NCI-H128 (cell line): ENCODE data around the gene RPS6KA2.
"Not testable (repeated sequence)": the region's sequence is repeated elsewhere in the genome, so short reads cannot be mapped to it uniquely, and the experiment has no call there.

Source experiments
- DNase-seq: peaks from one replicate; lab custom pipeline; 2025; ENCODE audit not compliant: unreplicated experiment; lab: John Stamatoyannopoulos, UW

Gene RPS6KA2

DNA sequence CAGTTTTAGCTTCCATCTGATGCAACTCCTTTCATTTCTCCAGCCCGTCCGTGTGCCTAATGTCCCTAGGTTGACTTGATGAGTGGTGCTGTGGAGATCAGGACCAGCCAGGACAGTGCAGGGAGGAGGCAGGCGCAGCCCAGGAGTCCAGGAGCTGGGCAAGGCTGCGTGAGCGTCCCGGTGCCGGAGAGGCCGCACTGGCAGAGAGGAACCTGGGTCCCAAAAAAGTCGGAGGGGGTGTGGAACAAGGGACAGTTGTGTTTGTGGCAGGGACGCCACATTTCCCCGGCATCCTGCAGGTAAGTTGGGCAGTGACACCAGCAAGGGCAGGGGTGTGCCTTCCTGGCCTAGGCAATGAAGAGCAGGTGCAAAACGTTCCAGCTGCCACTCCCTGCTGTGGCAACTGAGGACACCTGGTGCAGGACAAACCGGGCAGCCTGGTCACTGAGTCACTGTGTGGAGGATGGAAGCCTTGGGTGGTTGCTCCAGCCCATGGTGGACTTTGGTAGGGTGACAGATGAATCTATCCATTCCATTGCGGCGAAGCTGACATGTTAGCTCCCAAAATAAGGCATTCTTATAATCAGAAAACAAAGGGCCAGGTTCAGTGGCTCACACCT is 93.7 kb downstream of the RPS6KA2 start:
- no peak for DNase-seq

GRCh38 chr6:166532302-166532701 is 94.7 kb downstream of the RPS6KA2 start:
- no peak for DNase-seq

GRCh38 chr6:166530211-166531095 is 96.6 kb downstream of the RPS6KA2 start:
- DNase-seq, result no peak

DNA sequence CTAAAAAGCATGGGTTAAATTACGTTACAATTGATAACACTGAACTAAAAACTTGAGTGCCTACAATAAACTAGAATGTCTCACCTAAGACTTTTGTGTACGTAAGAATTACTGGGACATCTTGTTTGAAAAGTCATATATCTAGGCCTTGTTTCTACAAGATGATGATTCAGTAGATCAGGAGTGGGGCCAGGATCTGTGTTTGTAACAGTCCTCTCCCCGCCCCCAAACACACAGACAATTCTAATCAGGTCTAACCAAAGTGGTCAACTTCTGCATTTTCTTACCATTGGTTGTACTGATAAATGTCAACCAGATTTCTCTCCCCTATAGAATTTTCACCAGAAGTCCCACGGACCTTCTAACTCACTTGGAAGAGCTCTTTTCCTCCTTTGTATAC is 97.5 kb downstream of the RPS6KA2 start:
- DNase-seq, result no peak

GRCh38 chr6:166529058-166529457 is 98.0 kb downstream of the RPS6KA2 start:
- DNase-seq, result not testable (repeated sequence)

DNA sequence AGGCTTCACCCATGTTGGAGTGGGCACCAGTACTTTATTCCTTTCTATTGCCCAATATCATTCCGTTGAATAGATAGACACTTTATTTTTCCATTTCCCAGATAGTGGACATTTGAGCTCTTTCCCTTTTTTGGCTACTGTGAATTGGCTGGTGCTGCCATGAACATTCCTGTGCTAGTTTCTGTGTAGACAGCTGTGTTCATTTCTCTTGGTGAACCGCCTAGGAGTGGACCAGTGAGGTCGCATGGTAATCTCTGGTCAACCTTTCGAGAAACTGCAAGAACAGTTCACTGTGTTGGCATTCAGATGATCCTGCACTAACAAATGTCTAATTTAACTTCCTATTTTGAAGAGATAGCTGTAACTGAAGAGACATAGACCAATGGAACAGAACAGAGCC is 99.2 kb downstream of the RPS6KA2 start:
- DNase-seq, result no peak

DNA sequence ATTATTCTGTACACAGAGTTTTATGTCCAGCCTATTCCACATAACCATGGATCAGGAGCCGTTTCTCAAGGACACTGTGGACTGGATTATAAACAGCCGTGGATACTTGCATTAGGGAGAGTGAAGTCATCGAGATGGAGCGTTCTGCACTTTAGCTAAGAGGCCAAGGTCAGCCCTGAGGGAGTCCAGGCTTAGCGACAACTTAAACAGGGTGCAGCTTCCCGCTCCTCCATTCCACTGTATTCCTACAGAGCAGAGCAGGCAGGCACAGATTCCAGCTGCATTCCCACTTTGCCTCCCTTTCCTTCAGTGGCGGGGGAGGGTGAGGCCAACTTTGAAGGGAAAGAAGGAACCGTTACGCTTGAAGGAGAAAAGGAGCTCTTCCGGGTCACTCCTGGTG is 100.1 kb downstream of the RPS6KA2 start:
- no peak for DNase-seq

GRCh38 chr6:166525567-166525966 is 101.5 kb downstream of the RPS6KA2 start:
- no peak for DNase-seq

DNA sequence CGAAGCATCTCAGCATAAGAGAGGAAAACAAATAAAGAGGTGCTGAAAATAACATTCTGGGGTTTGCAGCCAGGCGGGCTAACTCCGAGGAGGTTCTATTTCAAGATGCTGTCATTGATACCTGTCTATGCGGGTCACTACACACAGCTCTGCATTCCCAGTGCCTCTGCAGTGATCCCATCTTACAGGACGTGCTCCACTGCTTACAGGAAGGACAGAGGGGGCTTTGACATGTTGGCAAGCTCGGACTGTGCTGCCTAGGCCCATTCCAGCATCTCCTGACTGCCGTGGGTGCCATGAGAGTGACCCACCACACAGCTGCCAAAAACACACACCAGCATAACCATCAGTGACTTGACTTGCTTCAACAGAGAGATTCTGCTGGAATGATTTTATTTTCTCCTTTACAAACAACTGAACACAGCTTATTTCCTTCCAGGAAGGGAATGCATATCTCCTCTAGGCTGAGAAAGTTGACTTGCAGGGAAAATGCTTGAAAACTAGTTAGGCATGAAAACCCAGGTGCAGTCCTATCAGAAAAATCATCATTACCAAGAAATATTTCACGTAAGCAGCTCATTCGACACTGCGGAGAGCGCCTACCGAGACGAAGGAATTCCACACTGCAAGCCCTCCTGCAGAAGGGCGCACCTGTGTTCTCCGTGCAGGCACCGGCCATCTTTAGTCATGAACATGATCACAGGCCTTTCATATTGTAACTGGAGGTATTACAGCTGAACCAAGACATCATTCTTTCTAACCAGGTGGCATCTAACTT is 103.1 kb downstream of the RPS6KA2 start:
- no peak for DNase-seq

- DNase-seq, result no peak
Observed at GRCh38 chr6:166520905-166521834, 105.9 kb downstream of the RPS6KA2 start.

DNA sequence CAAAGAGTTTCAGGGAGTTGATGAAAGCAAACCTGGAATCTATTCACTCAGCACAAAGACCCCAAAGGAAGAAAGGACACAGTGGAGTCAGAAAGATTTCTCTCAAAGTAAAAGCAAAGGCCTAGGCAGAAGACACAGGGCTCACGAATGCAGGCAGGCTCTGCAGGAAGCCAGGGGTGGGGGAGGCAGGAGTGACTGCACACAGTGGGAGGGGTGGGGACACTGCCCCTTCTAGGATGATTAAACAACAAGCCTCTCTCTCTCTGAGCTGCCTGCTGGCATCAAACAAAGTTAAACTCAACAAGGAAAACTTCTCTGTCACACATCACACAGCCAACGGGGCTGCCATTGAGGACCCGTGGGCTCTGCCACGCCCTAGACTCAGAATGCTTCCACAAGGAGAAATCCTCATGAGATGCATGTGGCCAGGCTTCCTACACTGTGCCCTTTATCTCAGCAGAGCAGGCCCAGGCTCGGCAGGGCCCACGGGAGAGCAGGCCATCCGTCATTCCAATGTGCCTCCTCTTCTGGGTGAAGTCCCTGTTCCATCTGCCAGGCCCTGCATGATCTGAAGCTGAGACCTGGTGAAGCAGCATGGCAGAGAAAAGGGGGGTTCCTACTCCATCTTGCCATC is 110.7 kb downstream of the RPS6KA2 start:
- no peak for DNase-seq

DNA sequence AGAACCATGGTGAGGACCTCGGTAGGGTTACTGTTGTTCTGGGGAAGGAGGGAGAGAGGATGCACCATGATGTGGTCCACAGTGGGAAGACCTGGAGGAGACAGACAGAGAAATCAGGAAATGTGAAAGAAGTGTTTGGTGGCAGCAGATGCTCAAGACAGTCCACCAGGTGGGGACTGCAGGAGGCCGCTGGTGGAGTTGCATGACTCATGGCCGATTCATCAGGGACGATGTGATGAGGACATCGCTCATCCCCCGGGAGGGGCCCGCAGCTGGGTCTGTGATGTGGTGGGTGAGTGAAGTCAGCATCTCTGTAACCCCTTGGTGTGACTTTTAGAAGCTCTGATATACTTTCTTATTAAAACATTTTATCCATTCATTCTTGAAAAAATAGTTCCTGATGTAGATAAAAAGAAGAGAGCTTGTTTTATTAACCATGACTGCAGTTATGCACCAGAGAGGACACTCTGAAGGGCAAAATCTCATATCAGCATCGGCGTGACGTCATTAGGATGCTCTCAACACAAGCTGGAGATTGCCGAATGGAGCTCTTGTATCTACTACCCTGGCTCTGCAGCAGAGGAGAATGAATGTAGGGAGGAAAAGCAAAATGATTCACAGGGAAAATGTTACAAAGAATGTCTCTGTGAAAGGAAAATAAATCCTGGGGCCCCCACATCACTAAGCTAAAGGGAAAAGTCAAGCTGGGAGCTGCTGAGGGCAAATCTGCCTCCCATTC is 111.8 kb downstream of the RPS6KA2 start:
- no peak for DNase-seq

GRCh38 chr6:166514196-166514595 is 112.9 kb downstream of the RPS6KA2 start:
- no peak for DNase-seq

- no peak for DNase-seq
Observed at GRCh38 chr6:166512567-166512966, 114.5 kb downstream of the RPS6KA2 start.

- DNase-seq, result no peak
Observed at GRCh38 chr6:166511316-166511715, 115.7 kb downstream of the RPS6KA2 start.

DNA sequence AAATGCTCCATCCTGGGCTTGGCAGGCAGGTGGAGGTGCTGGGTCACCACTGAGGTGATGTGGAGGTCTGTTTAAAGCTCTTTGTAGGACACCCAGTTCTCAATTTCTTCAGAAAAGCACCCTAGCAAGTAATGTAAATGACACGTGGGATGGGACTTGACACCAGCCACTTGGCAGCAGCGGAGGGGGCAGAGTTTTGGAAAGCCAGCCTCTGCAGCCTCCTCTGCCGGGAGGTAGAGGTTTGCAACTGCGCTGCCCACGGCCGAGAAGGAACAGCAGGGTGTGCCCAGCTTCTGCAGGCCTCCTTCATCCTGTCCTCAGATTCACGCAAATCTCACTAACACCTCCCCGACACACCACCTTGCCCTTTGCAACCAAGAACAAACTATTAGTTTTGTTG is 117.9 kb downstream of the RPS6KA2 start:
- DNase-seq, result no peak

GRCh38 chr6:166508726-166509125 is 118.3 kb downstream of the RPS6KA2 start:
- no peak for DNase-seq

DNA sequence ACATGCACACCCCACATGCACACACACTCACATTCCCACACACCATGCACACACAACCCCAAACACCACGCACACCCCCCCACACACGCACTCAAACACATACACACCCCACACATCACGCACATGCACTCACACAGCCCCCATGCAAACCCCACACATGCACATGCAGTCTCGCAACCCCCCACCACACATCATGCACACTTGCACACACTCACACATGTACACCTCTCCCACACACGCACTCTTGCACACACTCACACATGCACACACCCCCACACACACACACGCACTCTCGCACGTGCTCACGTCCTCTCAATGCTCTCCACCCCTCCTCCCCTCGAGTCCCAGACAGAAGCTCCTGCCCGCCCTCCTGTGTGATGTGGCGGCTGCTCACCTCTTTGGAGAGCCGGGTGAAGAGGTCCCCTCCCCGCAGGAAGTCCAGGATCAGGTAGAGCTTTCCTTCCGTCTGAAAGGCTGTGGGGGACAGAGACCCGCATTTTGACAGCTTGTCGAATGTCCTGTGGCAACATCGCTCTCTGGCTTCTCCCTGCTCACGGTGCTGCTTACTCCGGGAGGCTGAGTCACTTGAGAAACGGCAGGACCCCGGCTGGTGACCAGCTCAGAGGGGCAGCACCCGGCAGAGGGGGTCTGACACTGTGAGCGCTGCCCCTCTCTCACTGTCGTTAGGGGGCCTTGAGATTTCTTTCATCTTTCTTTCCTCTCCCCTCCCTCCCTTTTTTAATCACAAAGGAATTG is 119.1 kb downstream of the RPS6KA2 start:
- no peak for DNase-seq

DNA sequence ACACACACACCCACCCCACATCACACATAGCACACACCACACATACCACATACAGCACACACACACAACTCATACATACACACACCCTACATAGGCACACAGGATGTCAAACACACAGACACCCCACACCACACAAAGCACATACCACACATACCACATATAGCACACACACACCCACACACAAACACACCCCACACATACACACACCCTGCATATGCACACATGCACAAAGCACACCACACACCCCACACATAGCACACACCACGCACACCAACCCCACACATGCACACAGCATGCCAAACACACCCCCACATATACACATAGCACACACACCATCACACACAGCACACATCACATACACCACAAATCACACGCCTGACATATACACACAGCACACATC is 119.7 kb downstream of the RPS6KA2 start:
- DNase-seq, result no peak
